Activated CD4-positive, alpha-beta T cell treated with anti-CD3 and anti-CD28 coated beads, Interleukin-2, amount 50 U/mL, for 48 hours (primary cell): ENCODE data around the gene PLBD1.

Experiments used
- DNase-seq, 2 experiments: peaks; one replicate each; pipeline ENCODE4 v3.0.0-alpha.2; 2020

The PLBD1 gene

DNA sequence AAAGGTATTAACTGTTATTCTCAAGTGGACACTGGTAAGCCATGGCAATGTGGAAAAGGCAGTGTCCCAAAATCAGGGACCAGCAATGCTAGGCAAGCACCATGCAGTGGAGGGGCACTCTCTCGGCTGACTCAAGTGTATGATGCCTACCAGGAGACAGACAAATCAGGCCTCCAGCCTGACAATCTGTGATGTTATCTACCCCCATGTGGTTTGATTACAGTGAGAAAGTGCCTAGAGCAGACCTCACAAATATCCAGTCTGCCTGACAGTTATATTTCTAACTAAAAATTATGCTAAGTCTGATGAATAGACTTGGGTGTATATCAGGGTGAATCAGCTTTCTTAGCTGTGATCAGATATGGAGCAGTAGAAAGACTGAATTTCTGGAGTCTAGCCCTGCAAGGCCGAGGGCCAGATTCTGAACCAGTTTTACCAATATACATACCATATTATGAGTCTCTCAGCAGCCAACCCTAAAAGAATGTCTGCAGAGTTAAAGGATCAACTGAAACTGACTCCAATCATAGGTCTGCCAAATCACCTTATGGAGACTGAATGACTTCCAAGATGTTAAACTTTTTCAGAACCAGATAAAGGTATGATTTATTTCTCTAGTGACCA is 3.2 kb downstream of the PLBD1 start:
- no peak for DNase-seq

DNA sequence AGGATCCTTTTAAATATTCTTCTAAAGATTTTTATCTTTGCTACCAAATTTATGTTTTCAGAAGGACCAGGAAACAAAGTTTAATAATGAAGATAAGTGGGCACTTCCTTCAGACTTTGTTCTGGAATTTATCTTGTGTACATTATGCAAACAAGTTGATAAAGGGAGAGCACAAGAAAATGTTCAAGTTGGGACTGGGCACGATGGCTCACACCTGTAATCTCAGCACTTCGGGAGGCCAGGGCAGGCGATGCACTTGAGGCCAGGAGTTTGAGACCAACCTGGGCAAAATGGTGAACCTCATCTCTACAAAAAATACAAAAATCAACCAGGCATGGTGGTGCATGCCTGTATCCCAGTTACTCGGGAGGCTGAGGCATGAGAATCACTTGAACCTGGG is 4.6 kb downstream of the PLBD1 start:
- DNase-seq: no peak

DNA sequence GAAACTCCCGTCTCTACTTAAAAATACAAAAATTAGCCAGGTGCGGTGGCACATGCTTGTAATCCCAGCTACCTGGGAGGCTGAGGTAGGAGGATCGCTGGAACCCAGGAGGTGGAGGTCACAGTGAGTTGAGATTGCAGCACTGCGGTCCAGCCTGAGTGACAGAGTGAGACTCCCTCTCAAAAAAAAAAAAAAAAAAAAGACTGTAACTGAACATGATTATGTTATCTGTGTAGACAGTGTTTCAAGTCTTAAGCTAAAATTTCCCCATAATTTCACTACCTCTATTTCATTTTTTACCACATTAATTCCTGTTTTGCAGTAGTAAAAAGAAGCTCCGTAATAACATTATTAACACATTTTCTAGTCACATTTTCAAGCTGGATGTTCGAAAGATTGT is 5.4 kb downstream of the PLBD1 start:
- no peak for DNase-seq

DNA sequence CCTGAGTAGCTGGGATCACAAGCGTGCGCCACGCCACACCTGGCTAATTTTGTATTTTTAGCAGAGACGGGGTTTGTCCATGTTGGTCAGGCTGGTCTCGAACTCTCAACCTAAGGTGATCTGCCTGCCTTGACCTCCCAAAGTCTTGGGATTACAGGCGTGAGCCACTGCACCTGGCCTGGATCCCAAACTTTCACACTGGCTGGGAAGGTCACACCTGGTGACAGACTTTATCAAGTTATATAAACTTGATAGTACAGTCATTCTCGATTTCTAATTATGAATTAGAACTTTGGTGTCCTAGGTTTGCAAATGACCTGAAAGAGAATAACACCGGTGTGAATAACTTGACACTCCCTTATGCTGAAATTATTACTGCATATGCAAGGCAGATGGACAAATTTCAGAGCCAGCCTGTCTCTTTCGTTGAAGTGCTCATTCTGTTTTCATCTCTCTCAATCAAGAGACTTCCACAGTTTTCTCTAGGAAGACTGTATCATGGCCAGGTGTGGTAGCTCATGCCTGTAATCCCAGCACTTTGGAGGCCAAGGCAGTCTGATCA is 5.9 kb downstream of the PLBD1 start:
- no peak for DNase-seq

DNA sequence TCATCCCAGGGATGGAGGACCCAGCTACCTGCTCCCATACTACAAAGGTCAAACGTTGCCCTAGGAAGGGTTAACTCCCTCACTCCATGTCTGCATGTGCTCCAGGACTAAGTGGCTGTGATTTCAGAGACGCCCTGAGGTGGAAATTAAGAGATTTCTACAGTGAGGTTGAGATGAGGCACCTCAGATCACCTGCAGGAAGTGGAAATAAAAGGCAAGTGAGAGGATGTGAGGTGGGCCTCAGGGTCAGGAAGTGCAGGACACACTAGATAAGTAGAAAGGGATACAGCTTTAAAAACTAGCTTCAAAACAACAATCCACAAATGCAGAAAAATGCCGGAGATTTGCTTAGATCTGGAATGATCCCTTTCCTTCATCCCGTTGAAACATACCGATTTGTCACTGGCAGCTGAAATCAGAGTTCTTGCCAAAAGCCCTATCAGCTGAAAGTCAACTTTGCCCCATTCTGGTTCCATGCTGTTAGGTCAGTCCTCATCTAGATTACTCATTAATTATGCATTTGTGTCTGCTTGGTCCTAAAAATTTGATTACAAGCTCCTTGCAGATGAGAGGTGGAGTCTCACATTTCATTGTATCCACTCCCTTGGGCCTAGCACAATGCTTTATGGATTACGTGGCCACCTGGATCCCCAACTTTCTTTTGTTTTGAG is 6.6 kb downstream of the PLBD1 start:
- DNase-seq: no peak

DNA sequence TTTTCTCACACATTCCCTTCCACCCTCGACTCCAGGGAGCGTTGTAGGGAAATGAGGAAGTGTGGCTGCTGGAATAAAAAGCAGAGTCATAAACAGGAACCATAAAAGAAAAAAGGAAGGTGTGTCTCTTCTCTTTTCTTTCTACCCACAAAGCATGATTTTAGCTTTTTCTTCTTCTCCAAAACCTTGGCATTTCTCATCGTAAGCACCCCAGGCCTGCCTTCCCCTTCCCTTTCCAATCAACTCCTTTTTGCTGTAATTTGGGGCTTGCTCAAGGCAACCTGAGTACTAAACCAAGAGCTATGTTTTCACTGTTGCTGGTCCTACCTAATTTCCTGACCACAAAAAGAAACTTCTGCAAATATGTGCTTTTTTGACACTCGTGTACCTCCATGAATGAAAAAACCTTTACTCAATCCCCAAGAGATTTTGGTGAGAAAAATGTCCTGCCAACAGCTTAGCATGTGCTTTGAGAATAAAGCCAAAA is 9.2 kb downstream of the PLBD1 start:
- DNase-seq: no peak

DNA sequence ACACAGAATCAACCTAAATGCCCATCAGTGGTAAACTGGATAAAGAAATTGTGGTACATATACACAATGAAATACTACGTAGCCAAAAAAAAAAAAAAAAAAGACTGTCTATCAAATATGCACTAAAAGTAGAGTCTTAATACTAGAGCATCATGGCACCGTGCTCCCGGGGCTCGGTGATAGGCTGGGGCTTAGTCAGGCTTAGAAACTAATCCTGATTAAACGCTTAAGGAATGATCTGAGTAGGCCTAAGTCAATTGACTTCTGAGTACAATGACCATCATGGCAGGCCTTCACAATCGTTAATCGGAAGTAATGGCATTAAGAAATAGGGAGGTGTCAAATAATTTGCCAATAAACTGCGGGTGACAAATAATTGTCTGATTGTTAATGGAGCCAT is 9.7 kb downstream of the PLBD1 start:
- DNase-seq: no peak

DNA sequence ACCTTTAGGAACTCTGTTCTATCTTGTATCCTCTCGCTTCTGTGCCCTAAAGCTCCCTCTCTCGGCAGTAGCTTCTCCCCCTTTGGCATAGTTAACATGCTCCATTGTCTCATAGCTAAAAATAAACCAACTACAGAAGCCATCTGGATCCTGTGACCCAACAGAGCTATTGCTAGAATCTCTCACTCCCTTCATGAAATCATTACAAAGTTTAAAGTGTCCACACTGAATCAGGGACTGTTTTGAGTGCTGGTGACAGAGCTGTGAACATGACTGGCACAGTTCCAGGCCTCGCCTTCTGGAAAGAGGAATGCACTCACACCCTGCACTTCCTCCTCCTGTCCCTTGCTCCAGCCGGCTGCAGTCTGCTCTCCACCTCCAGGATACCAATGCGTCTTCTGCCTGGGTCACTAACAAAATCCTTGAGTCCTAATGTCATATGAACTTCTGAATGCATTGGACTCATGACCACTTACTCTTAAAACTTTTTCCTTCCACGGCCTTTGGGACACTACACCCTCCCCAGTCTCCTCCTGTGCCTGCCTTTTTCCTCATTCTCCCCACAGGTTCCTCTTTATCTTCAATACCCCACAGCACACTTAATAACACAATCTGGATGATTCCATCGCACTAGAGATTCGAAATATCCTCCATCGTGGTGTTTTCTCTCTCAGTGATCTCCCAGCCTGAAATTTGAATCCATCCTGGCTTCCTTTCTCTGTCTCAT is 13.2 kb downstream of the PLBD1 start:
- DNase-seq: no peak

DNA sequence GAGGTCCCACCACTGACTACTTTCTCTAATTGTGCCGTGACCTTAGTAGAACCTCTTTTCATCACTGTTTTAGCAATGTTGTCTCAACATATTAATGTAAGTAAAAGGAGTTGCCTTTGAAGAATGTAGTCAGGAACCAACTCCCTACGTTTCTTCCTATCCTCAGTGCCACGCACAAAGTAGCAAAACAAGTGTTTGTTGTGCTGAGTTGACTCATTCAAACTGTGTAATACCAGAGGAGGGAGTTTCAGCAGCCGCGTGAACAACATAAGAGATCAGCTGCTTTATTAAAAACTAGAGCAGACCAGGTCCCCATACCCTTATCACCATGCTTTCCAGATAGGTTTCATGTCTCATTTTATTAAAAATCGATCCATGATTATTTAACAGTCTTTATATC is 19.1 kb downstream of the PLBD1 start:
- no peak for DNase-seq

DNA sequence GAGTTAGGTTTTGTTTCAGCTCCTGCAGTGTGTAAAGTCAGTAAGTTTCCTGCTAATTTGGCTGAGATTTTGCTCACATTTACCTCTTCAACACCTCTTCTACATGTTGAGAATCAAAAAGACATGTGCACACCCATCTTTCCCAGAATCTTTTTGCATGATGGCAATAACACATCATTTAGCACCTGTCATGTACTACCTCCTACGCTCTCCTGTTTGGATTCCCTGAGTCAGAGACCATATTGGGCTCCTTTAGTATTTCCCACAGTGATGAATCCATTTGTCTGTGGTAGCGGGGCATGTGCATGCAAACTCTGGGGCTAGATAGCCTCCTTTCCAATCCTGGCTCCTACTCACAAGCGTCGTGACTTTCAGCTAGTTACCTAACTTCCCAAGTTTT is 20.1 kb downstream of the PLBD1 start:
- no peak for DNase-seq

DNA sequence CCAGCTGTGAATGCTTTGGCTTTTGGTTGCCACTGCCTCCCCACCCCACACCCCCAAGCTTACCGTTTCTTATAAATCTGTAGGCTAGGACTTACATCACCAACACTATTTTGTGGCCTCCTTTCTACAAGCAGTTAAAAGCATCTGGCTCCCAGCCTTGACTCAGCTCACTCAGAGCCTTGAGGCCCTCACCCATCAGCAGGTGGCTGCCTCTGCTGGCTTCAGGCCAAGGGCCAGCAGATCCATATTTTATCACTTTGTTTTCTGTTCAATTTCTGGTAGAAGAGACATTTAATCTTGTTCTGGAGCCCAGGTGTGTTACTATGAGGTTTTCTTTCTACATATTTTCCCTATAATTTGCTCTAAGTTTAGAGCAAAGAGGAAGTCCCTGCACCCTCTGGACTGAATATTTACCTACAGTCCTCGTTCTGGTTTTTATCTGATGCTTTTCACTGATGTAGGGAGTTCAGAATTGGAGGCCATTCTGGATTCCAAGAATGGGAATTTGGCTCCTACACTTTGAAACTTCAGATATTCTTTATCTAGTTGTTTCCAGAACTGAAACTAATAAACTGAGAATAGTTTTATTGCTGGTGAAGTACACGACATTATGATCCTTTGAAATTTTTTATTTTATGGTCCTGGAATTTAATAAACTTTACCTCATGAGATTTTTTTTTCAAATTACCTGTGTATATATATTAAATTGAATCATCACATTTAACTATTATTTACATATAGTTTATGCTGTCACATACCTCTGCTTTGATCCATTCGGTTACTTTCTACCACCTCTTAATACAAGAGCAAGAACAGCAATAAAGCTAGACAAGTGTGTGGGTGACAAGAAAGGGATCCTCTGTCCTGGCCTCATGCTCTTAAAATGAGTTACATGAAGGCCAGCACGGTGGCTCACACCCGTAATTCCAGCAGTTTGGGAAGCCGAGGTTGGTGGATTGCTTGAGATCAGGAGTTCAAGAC is 22.2 kb downstream of the PLBD1 start:
- DNase-seq: no peak

DNA sequence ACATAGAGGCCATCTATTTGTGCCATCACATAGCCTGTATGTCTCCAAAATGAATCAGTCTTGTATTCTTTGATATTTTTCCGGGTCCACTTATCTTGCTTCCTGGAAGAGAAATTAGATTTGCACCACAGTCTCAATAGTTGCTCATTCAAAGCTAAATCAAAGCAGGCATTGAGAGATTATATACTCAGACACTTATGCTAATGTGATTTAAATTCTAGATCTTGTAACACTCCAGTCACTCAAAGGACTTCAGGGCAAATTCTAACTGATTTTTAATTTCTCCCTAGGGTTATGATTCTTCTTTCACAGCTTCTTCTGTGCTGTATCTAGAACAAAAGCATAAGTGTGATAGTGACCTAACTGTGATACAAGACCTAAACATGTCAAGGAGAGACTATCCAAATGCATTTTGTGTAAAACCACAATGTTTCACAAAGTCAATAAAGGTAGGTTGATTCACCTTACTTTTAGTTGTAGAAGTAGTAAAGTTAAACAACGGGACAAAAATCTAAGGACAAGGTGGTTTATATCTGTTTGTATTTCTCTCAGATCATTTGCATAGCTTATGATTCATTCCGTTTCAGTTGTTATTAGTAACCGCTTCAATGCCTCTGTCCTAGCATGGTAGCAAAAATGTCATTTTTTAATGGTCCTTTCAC is 26.8 kb downstream of the PLBD1 start:
- no peak for DNase-seq

DNA sequence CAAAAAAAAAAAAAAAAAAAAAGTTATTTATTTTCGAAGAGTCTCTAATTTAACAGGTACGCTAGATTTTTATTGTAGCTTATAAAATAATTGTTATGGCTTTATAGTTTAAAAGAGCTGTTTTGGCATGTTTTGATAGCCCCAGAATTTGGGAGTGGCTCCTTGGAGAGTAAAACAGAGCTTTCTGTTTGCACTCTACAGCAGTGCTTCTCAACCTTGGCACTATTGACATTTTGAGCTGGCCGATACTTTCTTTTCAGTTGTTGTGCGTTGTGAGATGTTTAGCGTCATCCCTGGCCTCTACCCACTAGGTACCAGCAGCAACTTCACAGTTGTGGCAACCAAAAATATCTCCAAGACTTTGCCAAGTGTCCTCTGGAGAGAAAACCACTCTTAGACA is 30.6 kb downstream of the PLBD1 start:
- DNase-seq: no peak

DNA sequence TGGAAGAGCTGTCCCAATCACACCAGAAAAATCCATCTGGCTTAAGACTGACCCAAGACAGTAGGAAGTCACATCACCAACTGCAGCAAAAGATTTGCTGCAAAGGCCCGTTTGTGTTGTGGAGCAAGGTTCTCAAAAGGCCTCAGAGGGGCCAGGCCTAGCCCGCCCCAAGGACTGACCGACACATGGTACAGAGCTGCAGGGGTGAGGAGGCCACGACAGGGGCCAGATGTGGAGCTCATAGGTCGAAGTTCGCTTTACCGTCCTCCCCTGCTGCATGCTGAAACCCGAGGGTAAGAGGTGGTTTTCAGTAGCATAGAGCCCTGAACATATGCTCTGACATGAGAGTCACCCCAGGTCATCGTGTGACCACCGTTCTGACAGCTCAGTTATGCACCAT is 35.5 kb downstream of the PLBD1 start:
- DNase-seq: no peak

DNA sequence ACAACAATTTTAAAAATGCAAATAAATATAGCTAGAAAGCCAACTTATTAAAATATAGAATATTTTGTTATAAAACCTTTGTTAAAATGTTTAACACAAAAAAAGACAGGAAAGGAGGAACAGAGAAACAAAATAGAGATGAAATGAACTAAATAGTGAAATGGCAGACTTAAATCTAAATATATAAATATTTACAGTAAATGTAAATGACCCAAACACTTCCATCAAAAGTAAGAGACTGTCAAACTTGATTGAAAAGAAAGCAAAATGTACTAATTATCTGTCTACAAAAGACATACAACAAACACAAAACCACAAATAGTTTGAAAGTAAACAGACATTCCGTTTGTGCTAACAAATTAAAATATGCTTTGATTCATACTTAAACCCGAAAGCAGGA is 41.7 kb downstream of the PLBD1 start:
- no peak for DNase-seq

DNA sequence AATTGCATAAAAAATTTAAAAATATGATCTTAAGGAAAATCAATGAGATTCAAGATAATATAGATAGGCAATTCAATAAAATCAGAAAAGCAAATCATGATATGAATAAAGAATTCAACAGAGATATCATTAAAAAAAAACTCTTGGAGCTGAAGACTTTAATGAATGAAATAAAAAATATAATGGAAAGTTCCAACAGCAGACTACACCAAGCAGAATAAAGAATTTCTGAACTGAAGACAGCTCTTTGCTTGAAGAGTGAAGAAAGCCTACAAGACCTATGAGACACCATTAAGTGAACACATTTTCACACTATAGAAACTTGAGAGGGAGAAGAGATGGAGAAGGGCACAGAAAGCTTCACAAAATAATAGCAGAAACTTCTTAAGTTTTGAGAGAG is 45.9 kb downstream of the PLBD1 start:
- DNase-seq: no peak

DNA sequence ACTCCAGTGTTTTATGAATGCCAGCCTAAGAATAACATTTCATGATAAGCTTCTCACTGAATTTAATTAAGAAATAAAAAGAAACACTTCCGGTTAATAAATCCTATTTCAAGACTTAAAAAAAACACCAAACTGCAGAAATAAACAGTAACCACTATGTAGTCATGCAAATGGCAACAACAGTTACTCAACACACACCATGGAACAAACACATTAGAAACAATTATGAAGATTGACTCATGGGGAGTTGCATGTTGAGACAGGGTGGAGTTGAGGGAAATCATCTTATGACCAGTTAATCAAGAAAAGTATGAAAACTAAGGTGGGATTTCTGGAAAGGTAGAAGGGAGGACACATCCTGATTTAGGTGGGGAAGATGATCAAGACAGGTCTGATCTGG is 52.7 kb downstream of the PLBD1 start:
- DNase-seq: no peak

DNA sequence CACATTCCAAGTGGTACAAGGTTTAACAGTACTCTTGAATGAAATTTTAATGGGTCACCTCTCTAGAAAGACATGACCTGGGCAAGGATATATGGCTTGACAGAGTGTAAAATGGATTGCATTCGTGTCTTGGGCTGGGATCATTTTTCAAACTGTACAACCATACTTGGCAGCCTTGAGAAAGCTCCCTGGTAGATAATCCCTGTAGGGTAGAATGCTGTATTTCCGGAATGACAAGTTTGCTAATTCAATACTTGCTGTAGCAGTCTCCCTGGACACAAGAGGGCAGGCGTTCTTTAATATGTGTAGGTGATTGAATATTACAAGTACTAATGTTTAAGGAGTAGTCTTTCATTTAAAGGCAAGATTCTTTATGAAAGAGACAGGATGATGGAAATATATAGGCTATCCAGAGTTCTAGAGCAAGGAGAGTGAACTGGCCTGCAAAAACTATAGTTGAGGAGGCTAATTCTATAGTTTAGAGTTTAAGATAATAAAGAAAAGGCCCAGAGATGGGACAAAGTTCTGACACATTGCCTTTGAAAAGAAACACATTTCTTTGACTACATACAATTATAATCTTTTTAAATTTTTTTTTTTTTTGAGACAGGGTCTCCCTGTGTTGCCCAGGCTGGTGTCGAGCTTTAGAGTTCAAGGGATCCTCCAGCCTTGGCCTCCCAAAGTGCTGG is 53.4 kb downstream of the PLBD1 start:
- DNase-seq: no peak

DNA sequence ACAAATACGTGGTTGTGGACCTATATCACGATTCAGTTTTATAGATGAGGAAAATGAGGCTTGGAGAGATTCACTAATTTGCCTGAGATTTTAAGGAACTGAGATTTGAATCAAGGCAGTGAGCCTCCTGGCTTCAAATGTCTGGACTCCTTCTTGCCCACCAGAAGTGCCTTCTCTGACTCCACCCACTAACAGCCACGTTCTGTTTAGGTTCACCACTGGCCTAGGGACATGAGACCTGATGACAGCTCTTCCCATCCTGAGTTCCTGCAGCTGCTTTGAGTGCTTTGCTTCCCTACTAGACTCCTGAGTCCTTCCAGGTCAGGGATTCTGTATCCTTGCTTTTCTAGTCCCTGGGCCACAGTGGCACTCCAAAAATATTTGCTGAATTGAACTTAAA is 57.1 kb downstream of the PLBD1 start:
- DNase-seq: no peak

DNA sequence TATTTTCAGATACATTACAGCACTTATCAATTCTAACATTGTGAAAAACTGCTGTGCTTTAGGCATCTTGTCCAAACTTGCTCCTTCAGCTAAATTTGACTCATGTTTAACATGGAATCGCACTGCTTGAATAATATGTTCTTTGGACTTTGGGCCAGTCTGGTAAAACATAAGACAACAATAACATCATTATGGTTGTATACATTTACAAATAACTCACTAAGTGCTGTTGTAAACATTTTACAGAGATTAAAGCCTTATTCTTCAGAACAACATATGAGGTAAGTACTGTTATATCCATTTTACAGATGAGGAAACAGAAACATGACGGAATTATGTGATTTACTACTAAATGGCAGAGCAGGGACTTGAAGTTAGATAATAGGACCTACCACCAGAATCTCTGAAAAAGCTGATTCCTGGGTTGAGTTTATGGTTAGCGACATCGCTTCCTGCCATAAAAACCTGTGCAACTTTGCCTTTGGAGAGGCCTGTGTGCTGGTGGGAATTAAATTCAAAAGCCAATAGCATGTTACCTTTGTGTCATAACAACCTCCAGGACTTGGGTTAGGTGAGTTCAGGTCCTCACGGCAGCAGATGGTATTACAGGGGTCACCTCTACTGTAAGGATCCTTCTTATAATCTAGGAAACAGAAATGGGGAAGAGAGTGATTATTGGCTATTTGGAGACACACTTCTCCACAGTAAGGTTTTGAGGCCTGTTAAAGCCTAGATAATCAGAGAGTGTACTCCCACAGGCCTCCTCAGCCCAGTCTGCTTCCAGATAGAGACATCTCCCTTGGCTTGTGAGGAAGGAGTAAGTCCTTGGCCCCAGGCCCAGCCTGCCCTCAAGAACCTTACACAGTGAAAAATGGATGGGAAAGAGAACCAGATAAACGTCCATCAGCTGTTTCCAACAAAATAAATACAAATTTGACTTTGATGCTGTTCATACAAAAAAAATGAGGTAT is 61.8 kb downstream of the PLBD1 start:
- no peak for DNase-seq
